ENCODE measurements around the gene UBE2J1.

UBE2J1 gene

GRCh38 chr6:89378628-89379027 lies 26.1 kb upstream of the UBE2J1 start:
- DNase-seq (ENCODE audit: low spot score): no peak

GRCh38 chr6:89375427-89376267 lies 23.1 kb upstream of the UBE2J1 start:
- no peak for DNase-seq (ENCODE audit: low spot score)
- TF ChIP-seq CTCF (IDR thresholded peaks at IDR 0.05): no peak
- H3K27ac ChIP-seq: no peak overlapping the region
- H3K4me3 ChIP-seq: no peak overlapping the region

More at GRCh38 chr6:89378628-89379027, 26.1 kb upstream of the UBE2J1 start:
- H3K27ac ChIP-seq: no peak overlapping the region
- TF ChIP-seq CTCF (IDR thresholded peaks at IDR 0.05): no peak
- no peak overlapping the region for H3K4me3 ChIP-seq

- Histone ChIP-seq H3K4me3 (no peak overlapping the region), H3K27ac (no peak overlapping the region)
- no peak for TF ChIP-seq CTCF (IDR thresholded peaks at IDR 0.05)
- DNase-seq (ENCODE audit: low spot score): no peak
These were observed 20.0 kb upstream of the UBE2J1 start for GRCh38 chr6:89372506-89372901.

- Histone ChIP-seq H3K27ac (no peak overlapping the region), H3K4me3 (no peak overlapping the region)
- peak; percentile 87 for TF ChIP-seq CTCF (IDR thresholded peaks at IDR 0.05)
- DNase-seq (ENCODE audit: low spot score): no peak
These were observed 19.5 kb upstream of the UBE2J1 start for GRCh38 chr6:89371849-89372505.

GRCh38 chr6:89368999-89369398 lies 16.5 kb upstream of the UBE2J1 start:
- TF ChIP-seq CTCF (IDR thresholded peaks at IDR 0.05): peak; percentile 40
- no peak for DNase-seq (ENCODE audit: low spot score)
- Histone ChIP-seq H3K4me3 (no peak overlapping the region), H3K27ac (no peak overlapping the region)

- Histone ChIP-seq H3K27ac (no peak overlapping the region), H3K4me3 (no peak overlapping the region)
- peak; percentile 46 for TF ChIP-seq CTCF (IDR thresholded peaks at IDR 0.05)
- DNase-seq (ENCODE audit: low spot score): no peak
These were observed 15.6 kb upstream of the UBE2J1 start for GRCh38 chr6:89368107-89368506.

GRCh38 chr6:89364586-89364985 lies 12.1 kb upstream of the UBE2J1 start:
- TF ChIP-seq CTCF (IDR thresholded peaks at IDR 0.05): no peak

More at GRCh38 chr6:89364586-89364985, 12.1 kb upstream of the UBE2J1 start:
- Histone ChIP-seq H3K27ac (no peak overlapping the region), H3K4me3 (no peak overlapping the region)
- DNase-seq (ENCODE audit: low spot score): no peak
